Upper lobe of left lung (tissue), 6 donors: ENCODE measurements around the gene FGF16. TPM values are rescaled to one million over a fixed set of nuclear protein-coding genes. Genes with fewer than 3 reads are reported as not detected.

ENCODE experiments used
- ATAC-seq, 2 donors: fragments of 200-7000 bp; cut with Tn5 transposase; one replicate each; pipeline ENCODE4 v1.9.1; 2022; ENCODE audit warnings: mild to moderate bottlenecking in 2 of 2, moderate library complexity in 2 of 2; ENCODE audit not compliant: low FRiP score in 2 of 2
- DNase-seq, 2 donors: peaks; one replicate each; pipeline ENCODE4 v3.0.0-alpha.2; 2019 to 2020
- H3K27ac ChIP-seq, 4 donors: fragments of 200-600 bp; sonication (generic); one replicate each; pipeline ENCODE4 v1.5.1; 2016 to 2019
- H3K27me3 ChIP-seq, 4 donors: fragments of 200-600 bp; sonication (generic); one replicate each; pipeline ENCODE4 v1.5.1; 2017 to 2019
- H3K36me3 ChIP-seq, 4 donors: fragments of 200-600 bp; sonication (generic); one replicate each; pipeline ENCODE4 v1.5.1; 2016 to 2019
- H3K4me1 ChIP-seq, 4 donors: fragments of 200-600 bp; sonication (generic); one replicate each; pipeline ENCODE4 v1.5.1; 2018 to 2019
- H3K4me3 ChIP-seq, 4 donors: fragments of 200-600 bp; sonication (generic); one replicate each; pipeline ENCODE4 v1.5.1; 2017 to 2019; ENCODE audit warnings: mild to moderate bottlenecking in 2 of 4, moderate library complexity in 1 of 4
- H3K9me3 ChIP-seq, 4 donors: fragments of 200-600 bp; sonication (generic); one replicate each; pipeline ENCODE4 v1.5.1; 2018 to 2019
- EP300 ChIP-seq, 4 donors: sonication (generic); formaldehyde crosslinking; IDR thresholded peaks; one replicate each; pipeline ENCODE4 v1.5.1; 2017; ENCODE audit warnings: antibody characterized with exemption in 4 of 4, control low read depth in 2 of 4
- POLR2A ChIP-seq, 4 donors: fragments of 450-650 bp; IDR thresholded peaks; one replicate each; pipeline ENCODE4 v1.5.1; 2016 to 2017; ENCODE audit warnings: antibody characterized with exemption in 4 of 4, mild to moderate bottlenecking in 2 of 4
- POLR2AphosphoS5 ChIP-seq, 2 donors: sonication (generic); formaldehyde crosslinking; IDR thresholded peaks; one replicate each; pipeline ENCODE4 v1.5.1; 2017; ENCODE audit warnings: antibody characterized with exemption in 2 of 2
- WGBS, 2 donors: methylation state at CpG; one replicate each; pipeline ENCODE4 v1.1.5; 2017 to 2018; 5-methylcytosine and 5-hydroxymethylcytosine counted together
- total RNA-seq, 6 donors: library from RNA; depleted of rRNA in 4 of 6; stranded (reverse); fragments of >200 nt in 4 of 6; gene quantifications; one replicate each; pipeline versions ENCODE4 v1.1.0 to v1.2.1, GENCODE V29; 2016 to 2021
- TF ChIP-seq, protein P1 (sequence below), 6 experiments: fragments of 450-650 bp in 4 of 6; fragments of 200-600 bp in 2 of 6; sonication (generic) in 2 of 6; IDR thresholded peaks; one replicate each; pipeline ENCODE4 v1.5.1; 2016 to 2019; ENCODE audit warnings: antibody characterized with exemption in 6 of 6
- donor health status: DM: no; HTN: no; CAD: no; lungs with moderate emphysema.
- donor health status: DM: no; HTN: yes; CAD: no; lungs with severe emphysema.

Gene FGF16
- total RNA-seq, 6 donors from 2014 or later: 0.20 TPM; not detected in 5

- ATAC-seq (no peak), DNase-seq (no peak)
- TF ChIP-seq POLR2A (IDR thresholded peaks at IDR 0.05) (no peak), POLR2AphosphoS5 (IDR thresholded peaks at IDR 0.05) (no peak), EP300 (IDR thresholded peaks at IDR 0.05) (no peak)
- TF ChIP-seq, protein P1, sequence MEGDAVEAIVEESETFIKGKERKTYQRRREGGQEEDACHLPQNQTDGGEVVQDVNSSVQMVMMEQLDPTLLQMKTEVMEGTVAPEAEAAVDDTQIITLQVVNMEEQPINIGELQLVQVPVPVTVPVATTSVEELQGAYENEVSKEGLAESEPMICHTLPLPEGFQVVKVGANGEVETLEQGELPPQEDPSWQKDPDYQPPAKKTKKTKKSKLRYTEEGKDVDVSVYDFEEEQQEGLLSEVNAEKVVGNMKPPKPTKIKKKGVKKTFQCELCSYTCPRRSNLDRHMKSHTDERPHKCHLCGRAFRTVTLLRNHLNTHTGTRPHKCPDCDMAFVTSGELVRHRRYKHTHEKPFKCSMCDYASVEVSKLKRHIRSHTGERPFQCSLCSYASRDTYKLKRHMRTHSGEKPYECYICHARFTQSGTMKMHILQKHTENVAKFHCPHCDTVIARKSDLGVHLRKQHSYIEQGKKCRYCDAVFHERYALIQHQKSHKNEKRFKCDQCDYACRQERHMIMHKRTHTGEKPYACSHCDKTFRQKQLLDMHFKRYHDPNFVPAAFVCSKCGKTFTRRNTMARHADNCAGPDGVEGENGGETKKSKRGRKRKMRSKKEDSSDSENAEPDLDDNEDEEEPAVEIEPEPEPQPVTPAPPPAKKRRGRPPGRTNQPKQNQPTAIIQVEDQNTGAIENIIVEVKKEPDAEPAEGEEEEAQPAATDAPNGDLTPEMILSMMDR (IDR thresholded peaks at IDR 0.05): no peak
- Histone ChIP-seq H3K27ac (no peak overlapping the region), H3K4me1 (no peaks in the 10 kb centered on the region), H3K4me3 (no peak overlapping the region), H3K27me3 (no peaks in the 10 kb centered on the region), H3K36me3 (no peaks in the 10 kb centered on the region), H3K9me3 (peaks cover 0 to 1% (median 0%) of the 10 kb centered on the region in 4 donors)
- WGBS, 2 donors: 38 to 57% methylated on average over 1 of the region's 1 CpG
These were observed 32.0 kb upstream of the FGF16 start for GRCh38 chrX:77415161-77415560.

- Histone ChIP-seq H3K4me1 (no peaks in the 10 kb centered on the region), H3K9me3 (no peaks in the 10 kb centered on the region), H3K27me3 (no peaks in the 10 kb centered on the region), H3K27ac (no peak overlapping the region), H3K4me3 (no peak overlapping the region), H3K36me3 (no peaks in the 10 kb centered on the region)
- DNase-seq: no peak
- TF ChIP-seq POLR2AphosphoS5 (IDR thresholded peaks at IDR 0.05) (no peak), POLR2A (IDR thresholded peaks at IDR 0.05) (no peak), EP300 (IDR thresholded peaks at IDR 0.05) (no peak)
- TF ChIP-seq, protein P1 (IDR thresholded peaks at IDR 0.05): no peak
- WGBS, 2 donors: 70 to 81% methylated on average over 1 of the region's 1 CpG
- no peak for ATAC-seq
These were observed 31.3 kb upstream of the FGF16 start for GRCh38 chrX:77415882-77416281.

DNA sequence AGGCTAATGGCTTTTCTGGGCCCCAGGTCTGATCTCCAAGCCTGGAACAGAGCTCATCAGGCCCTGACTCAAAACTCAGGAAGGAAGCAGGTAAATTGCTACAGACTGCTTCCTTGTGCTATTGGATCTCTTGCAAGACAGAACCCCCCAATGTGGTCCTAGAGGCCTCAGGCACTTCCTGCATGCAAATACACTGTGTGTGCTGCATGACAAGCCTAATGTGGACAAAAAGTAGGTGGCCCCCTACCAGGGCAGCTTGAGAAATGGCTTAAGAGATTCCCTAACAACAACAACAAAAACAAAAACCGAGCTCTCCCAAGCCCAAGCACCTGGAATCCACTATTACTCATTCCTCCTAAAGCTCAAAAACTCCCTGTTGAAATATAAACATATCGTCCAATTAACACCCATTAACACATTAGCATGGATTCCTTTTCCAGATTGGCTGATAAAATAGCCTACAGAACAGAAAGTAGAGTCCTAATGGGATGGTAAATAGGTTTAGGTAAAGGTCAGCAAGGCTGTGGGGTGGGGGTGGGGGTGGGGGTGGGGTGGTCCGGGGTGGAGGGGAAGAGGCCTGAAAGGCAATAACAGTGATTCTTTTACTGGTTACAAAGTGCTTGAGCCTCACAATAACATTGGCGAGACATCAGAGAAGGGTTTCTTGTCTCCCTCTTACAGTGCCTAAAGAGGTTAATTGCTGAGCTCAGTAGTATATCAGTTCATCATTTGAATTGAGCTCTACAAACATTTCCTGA, 24.1 kb upstream of the FGF16 start:
- no peaks in the 10 kb centered on the region for H3K36me3 ChIP-seq
- H3K27ac ChIP-seq: no peak overlapping the region
- 45 to 50% methylated on average over 2 to 4 of the region's 4 CpGs for WGBS, 2 donors
- H3K4me3 ChIP-seq: no peak overlapping the region
- no peaks in the 10 kb centered on the region for H3K9me3 ChIP-seq
- no peaks in the 10 kb centered on the region for H3K4me1 ChIP-seq
- DNase-seq (no peak), ATAC-seq (no peak)
- H3K27me3 ChIP-seq: no peaks in the 10 kb centered on the region
- TF ChIP-seq POLR2A (IDR thresholded peaks at IDR 0.05): no peak
- no peak for TF ChIP-seq EP300 (IDR thresholded peaks at IDR 0.05)
- TF ChIP-seq, protein P1 (IDR thresholded peaks at IDR 0.05): no peak

DNA sequence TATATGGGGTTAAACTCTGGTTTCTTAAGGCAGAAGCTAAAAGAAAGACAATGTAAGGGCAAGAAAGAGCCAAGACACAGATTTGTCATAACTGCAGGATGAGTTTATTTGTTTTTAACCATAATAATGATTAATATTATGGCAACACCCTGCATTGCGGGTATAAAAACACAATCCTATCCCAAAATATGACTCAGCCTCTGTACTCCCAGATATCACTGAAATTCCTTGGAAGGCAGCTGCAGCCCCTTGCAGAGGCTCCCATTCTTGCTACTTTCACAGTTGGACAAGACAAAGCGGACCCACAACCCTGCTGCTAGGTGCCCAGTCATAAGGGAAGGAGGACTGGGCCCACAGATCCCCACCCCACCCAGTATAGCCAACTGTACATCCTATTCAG, 20.4 kb upstream of the FGF16 start:
- Histone ChIP-seq H3K4me3 (no peak overlapping the region), H3K36me3 (no peaks in the 10 kb centered on the region), H3K27ac (no peak overlapping the region), H3K27me3 (no peaks in the 10 kb centered on the region), H3K9me3 (no peaks in the 10 kb centered on the region), H3K4me1 (no peaks in the 10 kb centered on the region)
- ATAC-seq (peak in 1 of 2 donors; percentile 79), DNase-seq (no peak)
- 67 to 85% methylated on average over 2 of the region's 2 CpGs for WGBS, 2 donors
- no peak for TF ChIP-seq EP300 (IDR thresholded peaks at IDR 0.05)
- TF ChIP-seq, protein P1 (IDR thresholded peaks at IDR 0.05): no peak
- TF ChIP-seq POLR2AphosphoS5 (IDR thresholded peaks at IDR 0.05): no peak
- TF ChIP-seq POLR2A (IDR thresholded peaks at IDR 0.05): no peak

GRCh38 chrX:77427611-77428010, 19.6 kb upstream of the FGF16 start:
- no peaks in the 10 kb centered on the region for H3K4me1 ChIP-seq
- DNase-seq: no peak
- no peak overlapping the region for H3K4me3 ChIP-seq
- no peaks in the 10 kb centered on the region for H3K9me3 ChIP-seq
- no peaks in the 10 kb centered on the region for H3K36me3 ChIP-seq
- TF ChIP-seq EP300 (IDR thresholded peaks at IDR 0.05): no peak
- TF ChIP-seq POLR2A (IDR thresholded peaks at IDR 0.05): no peak
- no peak for TF ChIP-seq POLR2AphosphoS5 (IDR thresholded peaks at IDR 0.05)
- TF ChIP-seq, protein P1 (IDR thresholded peaks at IDR 0.05): no peak
- no peak overlapping the region for H3K27ac ChIP-seq
- ATAC-seq: no peak
- H3K27me3 ChIP-seq: no peaks in the 10 kb centered on the region
- WGBS, 2 donors: 82 to 90% methylated on average over 1 of the region's 1 CpG
